T47D (cell line): ENCODE results near the gene BTBD9.

Source experiments
- DNase-seq, 2 experiments: peaks; one replicate each; pipeline versions ENCODE4 v3.0.0 to v3.0.0-alpha.2; 2011 to 2012; ENCODE audit warnings: low read depth in 1 of 2, low spot score in 1 of 2
- JUND ChIP-seq: IDR thresholded peaks from 2 replicates; pipeline ENCODE4 v1.6.1; 2012; ENCODE audit warnings: low read depth
- in situ Hi-C: cut with HindIII; loops from 2 replicates; pipeline ENCODE4 v1.10.0; 2016; ENCODE audit warnings: low sequenced_read_pairs, low pct_unique_long_range_greater_than_20kb

Gene BTBD9

GRCh38 chr6:38579010-38579628 lies 60.6 kb downstream of the BTBD9 start:
- in situ Hi-C loops: no loop called here
- TF ChIP-seq JUND: no peak
- no peak for DNase-seq

GRCh38 chr6:38578075-38578474 lies 61.7 kb downstream of the BTBD9 start:
- TF ChIP-seq JUND: no peak
- in situ Hi-C loops: no loop called here
- no peak for DNase-seq

- in situ Hi-C loops: no loop called here
- no peak for DNase-seq
- TF ChIP-seq JUND: no peak
Observed at GRCh38 chr6:38577492-38577891, 62.2 kb downstream of the BTBD9 start.

- no peak for TF ChIP-seq JUND
- in situ Hi-C loops: no loop called here
- DNase-seq: no peak
Observed at GRCh38 chr6:38573801-38574395, 65.8 kb downstream of the BTBD9 start.

- no peak for DNase-seq
- in situ Hi-C loops: no loop called here
- TF ChIP-seq JUND: no peak
Observed at GRCh38 chr6:38572186-38572813, 67.4 kb downstream of the BTBD9 start.

GRCh38 chr6:38571721-38572120 lies 68.0 kb downstream of the BTBD9 start:
- no peak for DNase-seq
- in situ Hi-C loops: no loop called here
- TF ChIP-seq JUND: no peak

GRCh38 chr6:38570750-38571149 lies 69.0 kb downstream of the BTBD9 start:
- DNase-seq: peak in 1 of 2 experiments; percentile 38
- no peak for TF ChIP-seq JUND
- in situ Hi-C loops: no loop called here

- DNase-seq: peak in 1 of 2 experiments; percentile 30
- in situ Hi-C loops: no loop called here
- no peak for TF ChIP-seq JUND
Observed at GRCh38 chr6:38567436-38567835, 72.3 kb downstream of the BTBD9 start.

- no peak for TF ChIP-seq JUND
- DNase-seq: no peak
- in situ Hi-C loops: no loop called here
Observed at GRCh38 chr6:38566295-38567030, 73.3 kb downstream of the BTBD9 start.

GRCh38 chr6:38564301-38564700 lies 75.4 kb downstream of the BTBD9 start:
- TF ChIP-seq JUND: no peak
- no peak for DNase-seq
- in situ Hi-C loops: no loop called here

- in situ Hi-C loops: no loop called here
- TF ChIP-seq JUND: no peak
- no peak for DNase-seq
Observed at GRCh38 chr6:38555606-38556005, 84.1 kb downstream of the BTBD9 start.

- in situ Hi-C loops: no loop called here
- DNase-seq: no peak
- no peak for TF ChIP-seq JUND
Observed at GRCh38 chr6:38554700-38555413, 84.9 kb downstream of the BTBD9 start.
